ENCODE data around the gene TTC7B. TPM values are rescaled to one million over a fixed set of nuclear protein-coding genes. Genes with fewer than 3 reads are reported as not detected.

TTC7B gene
- total RNA-seq, 1 donor from 2014 or later = 82.6 TPM

GRCh38 chr14:90583427-90583826 is 232.8 kb downstream of the TTC7B start:
- H3K4me3 ChIP-seq (ENCODE audit: low read depth, low read length) = no peak overlapping the region
- no peak for DNase-seq (ENCODE audit: low read depth)
- no peak for TF ChIP-seq CTCF (conservative IDR thresholded peaks at IDR 0.05; ENCODE audit: low read depth, low read length)

GRCh38 chr14:90582166-90582565 is 234.1 kb downstream of the TTC7B start:
- H3K4me3 ChIP-seq (ENCODE audit: low read depth, low read length) = no peak overlapping the region
- DNase-seq (ENCODE audit: low read depth) = no peak
- no peak for TF ChIP-seq CTCF (conservative IDR thresholded peaks at IDR 0.05; ENCODE audit: low read depth, low read length)

GRCh38 chr14:90581745-90582144 is 234.5 kb downstream of the TTC7B start:
- no peak overlapping the region for H3K4me3 ChIP-seq (ENCODE audit: low read depth, low read length)
- TF ChIP-seq CTCF (conservative IDR thresholded peaks at IDR 0.05; ENCODE audit: low read depth, low read length) = no peak
- no peak for DNase-seq (ENCODE audit: low read depth)

- H3K4me3 ChIP-seq (ENCODE audit: low read depth, low read length) = no peak overlapping the region
- DNase-seq (ENCODE audit: low read depth) = no peak
- no peak for TF ChIP-seq CTCF (conservative IDR thresholded peaks at IDR 0.05; ENCODE audit: low read depth, low read length)
These were observed 235.6 kb downstream of the TTC7B start for GRCh38 chr14:90580377-90581335.

- DNase-seq (ENCODE audit: low read depth) = no peak
- TF ChIP-seq CTCF (conservative IDR thresholded peaks at IDR 0.05; ENCODE audit: low read depth, low read length) = no peak
- no peak overlapping the region for H3K4me3 ChIP-seq (ENCODE audit: low read depth, low read length)
These were observed 236.4 kb downstream of the TTC7B start for GRCh38 chr14:90579816-90580215.

GRCh38 chr14:90579088-90579487 is 237.1 kb downstream of the TTC7B start:
- no peak for TF ChIP-seq CTCF (conservative IDR thresholded peaks at IDR 0.05; ENCODE audit: low read depth, low read length)
- no peak for DNase-seq (ENCODE audit: low read depth)

More at GRCh38 chr14:90579088-90579487, 237.1 kb downstream of the TTC7B start:
- no peak overlapping the region for H3K4me3 ChIP-seq (ENCODE audit: low read depth, low read length)
